Gastroesophageal sphincter (tissue), 4 donors: Measurements from ENCODE around the gene ABCC9. TPM values are rescaled to one million over a fixed set of nuclear protein-coding genes. Genes with fewer than 3 reads are reported as not detected.

Source experiments
- ATAC-seq: fragments of 150-250 bp; one replicate; pipeline ENCODE4 v1.9.1; 2016; ENCODE audit warnings: mild to moderate bottlenecking, moderate library complexity
- H3K27ac ChIP-seq, 4 donors: fragments of 200-600 bp; sonication (generic) in 3 of 4; 1 replicate in 3 of 4; 2 replicates in 1 of 4; pipeline ENCODE4 v1.5.1; 2016 to 2019
- H3K27me3 ChIP-seq: fragments of 200-600 bp; sonication (generic); one replicate; pipeline ENCODE4 v1.5.1; 2019
- H3K36me3 ChIP-seq, 2 donors: fragments of 200-600 bp; sonication (generic); one replicate each; pipeline ENCODE4 v1.5.1; 2019; ENCODE audit warnings: control low read depth in 1 of 2
- H3K4me1 ChIP-seq, 3 donors: fragments of 200-600 bp; sonication (generic); 1 replicate in 2 of 3; 2 replicates in 1 of 3; pipeline ENCODE4 v1.5.1; 2016 to 2019; ENCODE audit warnings: control low read depth in 2 of 3
- H3K4me3 ChIP-seq, 2 donors: fragments of 200-600 bp; sonication (generic); one replicate each; pipeline ENCODE4 v1.5.1; 2019; ENCODE audit warnings: mild to moderate bottlenecking in 1 of 2, moderate library complexity in 1 of 2
- H3K9me3 ChIP-seq, 3 donors: fragments of 200-600 bp; sonication (generic); one replicate each; pipeline ENCODE4 v1.5.1; 2017 to 2019; ENCODE audit warnings: control low read depth in 2 of 3
- EP300 ChIP-seq: sonication (generic); formaldehyde crosslinking; IDR thresholded peaks from one replicate; pipeline ENCODE4 v1.6.1; 2017; ENCODE audit warnings: antibody characterized with exemption, mild to moderate bottlenecking
- POLR2A ChIP-seq, 2 donors: fragments of 450-650 bp; IDR thresholded peaks; one replicate each; pipeline ENCODE4 v1.6.1; 2017; ENCODE audit warnings: antibody characterized with exemption in 2 of 2, mild to moderate bottlenecking in 2 of 2, moderate library complexity in 1 of 2
- POLR2AphosphoS5 ChIP-seq: sonication (generic); formaldehyde crosslinking; IDR thresholded peaks from one replicate; pipeline ENCODE4 v1.6.1; 2017; ENCODE audit warnings: antibody characterized with exemption
- WGBS, 2 donors: methylation state at CpG; one replicate each; pipeline ENCODE4 v1.1.5; 2018; ENCODE audit warnings: low coverage in 1 of 2; 5-methylcytosine and 5-hydroxymethylcytosine counted together
- total RNA-seq, 4 donors: library from RNA; depleted of rRNA; stranded (reverse); fragments of >200 nt; gene quantifications; one replicate each; pipeline ENCODE4 v1.1.0, GENCODE V29; 2016
- TF ChIP-seq, protein P1 (sequence below), 4 experiments: fragments of 200-600 bp in 2 of 4; fragments of 450-650 bp in 2 of 4; sonication (generic) in 1 of 4; IDR thresholded peaks; one replicate each; pipeline ENCODE4 v1.5.1; 2017 to 2019; ENCODE audit warnings: antibody characterized with exemption in 4 of 4, mild to moderate bottlenecking in 2 of 4, moderate library complexity in 2 of 4

The ABCC9 gene
- total RNA-seq, 4 donors from 2014 or later, result 61.8 to 105 (median 73.7) TPM

DNA sequence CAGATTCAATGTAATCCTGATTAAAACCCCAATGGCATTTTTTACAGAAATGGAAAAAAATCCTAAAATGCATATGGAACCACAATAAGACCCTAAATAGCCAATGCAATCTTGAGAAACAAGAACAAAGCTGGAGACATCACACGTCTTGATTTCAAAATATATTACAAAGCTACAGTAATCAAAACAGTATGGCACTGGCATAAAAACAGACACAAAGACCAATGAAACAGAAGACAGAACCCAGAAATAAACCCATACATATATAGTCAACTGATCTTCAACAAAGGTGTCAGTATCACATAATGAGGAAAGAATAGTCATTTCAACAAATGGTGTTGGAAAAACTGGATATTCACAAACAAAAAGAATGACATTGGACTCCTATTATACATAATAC is 9.4 kb upstream of the ABCC9 start:
- Histone ChIP-seq H3K27me3 (no peaks in the 10 kb centered on the region), H3K36me3 (no peaks in the 10 kb centered on the region), H3K9me3 (peaks cover 0 to 34% (median 0%) of the 10 kb centered on the region in 3 donors), H3K27ac (no peak overlapping the region), H3K4me3 (no peak overlapping the region), H3K4me1 (no peaks in the 10 kb centered on the region)
- WGBS, 2 donors, result 56% methylated on average over 1 of the region's 1 CpG; no CpG with 5 or more reads in 1 of the 2 donors
- no peak for TF ChIP-seq POLR2AphosphoS5
- no peak for TF ChIP-seq POLR2A (IDR thresholded peaks at IDR 0.05)
- ATAC-seq, result no peak

DNA sequence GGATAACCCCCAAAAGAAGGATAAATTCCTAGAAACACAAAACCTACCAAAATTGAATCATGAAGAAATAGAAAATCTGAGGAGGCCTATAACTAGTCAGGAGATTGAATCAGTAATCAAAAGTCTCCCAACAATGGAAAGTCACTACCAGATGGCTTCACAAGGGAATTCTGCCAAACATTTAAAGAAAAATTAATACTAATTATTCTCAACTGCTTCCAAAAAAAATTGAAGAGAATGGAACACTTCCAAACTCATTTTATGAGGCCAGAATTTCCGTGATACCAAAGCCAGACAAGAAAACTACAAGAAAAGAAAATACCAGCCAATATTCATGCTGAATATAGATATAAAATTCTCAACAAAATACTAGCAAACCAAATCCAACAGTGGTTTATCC is 7.8 kb upstream of the ABCC9 start:
- Histone ChIP-seq H3K27me3 (no peaks in the 10 kb centered on the region), H3K4me3 (no peak overlapping the region), H3K36me3 (no peaks in the 10 kb centered on the region), H3K9me3 (peaks cover 0 to 34% (median 0%) of the 10 kb centered on the region in 3 donors), H3K4me1 (no peaks in the 10 kb centered on the region), H3K27ac (no peak overlapping the region)
- TF ChIP-seq, protein P1, sequence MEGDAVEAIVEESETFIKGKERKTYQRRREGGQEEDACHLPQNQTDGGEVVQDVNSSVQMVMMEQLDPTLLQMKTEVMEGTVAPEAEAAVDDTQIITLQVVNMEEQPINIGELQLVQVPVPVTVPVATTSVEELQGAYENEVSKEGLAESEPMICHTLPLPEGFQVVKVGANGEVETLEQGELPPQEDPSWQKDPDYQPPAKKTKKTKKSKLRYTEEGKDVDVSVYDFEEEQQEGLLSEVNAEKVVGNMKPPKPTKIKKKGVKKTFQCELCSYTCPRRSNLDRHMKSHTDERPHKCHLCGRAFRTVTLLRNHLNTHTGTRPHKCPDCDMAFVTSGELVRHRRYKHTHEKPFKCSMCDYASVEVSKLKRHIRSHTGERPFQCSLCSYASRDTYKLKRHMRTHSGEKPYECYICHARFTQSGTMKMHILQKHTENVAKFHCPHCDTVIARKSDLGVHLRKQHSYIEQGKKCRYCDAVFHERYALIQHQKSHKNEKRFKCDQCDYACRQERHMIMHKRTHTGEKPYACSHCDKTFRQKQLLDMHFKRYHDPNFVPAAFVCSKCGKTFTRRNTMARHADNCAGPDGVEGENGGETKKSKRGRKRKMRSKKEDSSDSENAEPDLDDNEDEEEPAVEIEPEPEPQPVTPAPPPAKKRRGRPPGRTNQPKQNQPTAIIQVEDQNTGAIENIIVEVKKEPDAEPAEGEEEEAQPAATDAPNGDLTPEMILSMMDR (IDR thresholded peaks at IDR 0.05), result no peak
- no peak for TF ChIP-seq POLR2AphosphoS5
- no peak for TF ChIP-seq POLR2A (IDR thresholded peaks at IDR 0.05)
- TF ChIP-seq EP300, result no peak
- 9 to 32% methylated on average over 1 of the region's 1 CpG for WGBS, 2 donors
- ATAC-seq, result no peak

DNA sequence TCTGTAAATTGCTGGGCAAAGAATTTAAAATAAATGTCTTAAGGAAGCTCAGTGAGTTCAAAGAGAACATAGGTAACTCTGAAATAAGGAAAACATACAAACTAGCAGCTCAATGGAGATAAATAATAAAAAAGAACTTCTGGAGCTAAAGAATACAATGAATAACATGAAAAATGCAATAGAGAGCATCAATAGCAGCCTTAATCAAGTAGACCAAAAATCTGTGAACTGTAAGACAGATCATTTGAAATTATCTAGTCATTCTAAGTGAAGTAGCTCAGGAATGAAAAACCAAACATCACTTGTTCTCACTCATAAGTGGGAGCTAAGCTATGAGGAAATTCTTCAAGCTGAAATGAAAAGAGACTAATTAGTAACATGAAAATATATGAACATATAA is 5.8 kb upstream of the ABCC9 start:
- no peak overlapping the region for H3K4me3 ChIP-seq
- H3K36me3 ChIP-seq, result no peaks in the 10 kb centered on the region
- no peak for ATAC-seq
- peaks cover 0 to 34% (median 0%) of the 10 kb centered on the region in 3 donors for H3K9me3 ChIP-seq
- H3K27me3 ChIP-seq, result no peaks in the 10 kb centered on the region
- H3K27ac ChIP-seq, result no peak overlapping the region
- TF ChIP-seq POLR2A (IDR thresholded peaks at IDR 0.05) (no peak), POLR2AphosphoS5 (no peak), EP300 (no peak)
- TF ChIP-seq, protein P1 (IDR thresholded peaks at IDR 0.05), result no peak
- H3K4me1 ChIP-seq, result peaks cover 0 to 5% (median 0%) of the 10 kb centered on the region in 3 donors

DNA sequence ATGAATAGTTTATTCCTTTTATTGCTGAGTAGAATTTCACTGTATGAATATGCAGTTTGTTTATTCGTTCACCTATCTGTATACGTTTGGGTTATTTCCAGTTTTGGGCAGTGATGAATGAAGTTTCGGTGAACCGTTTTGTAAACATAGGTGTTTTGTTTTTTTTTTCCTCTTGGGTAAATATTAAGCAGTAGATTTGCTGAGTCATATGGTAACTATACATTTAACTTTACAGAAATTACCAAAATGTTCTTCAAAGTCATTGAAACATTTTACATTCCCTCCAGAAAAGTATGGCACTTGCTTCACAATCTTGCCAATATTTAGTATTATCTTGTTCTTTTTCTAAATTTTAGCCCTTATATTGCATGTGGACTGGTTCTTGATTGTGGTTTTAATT is 3.8 kb upstream of the ABCC9 start:
- no peak for ATAC-seq
- no peak overlapping the region for H3K4me3 ChIP-seq
- no peaks in the 10 kb centered on the region for H3K36me3 ChIP-seq
- H3K27ac ChIP-seq, result no peak overlapping the region
- TF ChIP-seq EP300 (no peak), POLR2A (IDR thresholded peaks at IDR 0.05) (no peak), POLR2AphosphoS5 (no peak)
- TF ChIP-seq, protein P1 (IDR thresholded peaks at IDR 0.05), result no peak
- H3K27me3 ChIP-seq, result no peaks in the 10 kb centered on the region
- peaks cover 0 to 21% (median 0%) of the 10 kb centered on the region in 3 donors for H3K9me3 ChIP-seq
- peaks cover 0 to 7% (median 0%) of the 10 kb centered on the region in 3 donors for H3K4me1 ChIP-seq
- WGBS, 2 donors, result 81 to 85% methylated on average over 4 of the region's 4 CpGs

DNA sequence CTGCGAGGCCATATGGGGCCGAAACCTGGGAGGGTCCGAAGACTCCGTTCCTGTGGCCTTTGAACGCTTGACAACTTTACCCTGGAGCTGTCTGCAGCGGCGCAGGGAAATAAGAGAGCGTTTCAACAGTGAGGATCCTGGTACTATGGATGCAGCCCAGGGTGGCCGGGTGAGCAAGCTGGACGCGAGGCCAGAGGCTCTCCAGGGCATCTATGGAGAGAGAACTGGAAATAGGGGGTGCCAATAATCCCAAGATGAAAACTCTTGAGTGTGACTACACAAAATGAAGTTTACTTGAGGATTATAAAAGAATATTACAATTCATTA is 1.1 kb upstream of the ABCC9 start:
- Histone ChIP-seq H3K4me1 (peaks cover 0 to 34% (median 0%) of the 10 kb centered on the region in 3 donors), H3K36me3 (no peaks in the 10 kb centered on the region), H3K27me3 (no peaks in the 10 kb centered on the region), H3K4me3 (peak overlapping the region; percentile 58 to 60), H3K27ac (peak overlapping the region in 3 of 4 donors; percentile 86 to 90 (median 89)), H3K9me3 (peaks cover 0 to 15% (median 0%) of the 10 kb centered on the region in 3 donors)
- WGBS, 2 donors, result no CpG with 5 or more reads among the region's 11 CpGs
- ATAC-seq, result no peak
- TF ChIP-seq EP300 (no peak), POLR2A (IDR thresholded peaks at IDR 0.05) (no peak), POLR2AphosphoS5 (no peak)

DNA sequence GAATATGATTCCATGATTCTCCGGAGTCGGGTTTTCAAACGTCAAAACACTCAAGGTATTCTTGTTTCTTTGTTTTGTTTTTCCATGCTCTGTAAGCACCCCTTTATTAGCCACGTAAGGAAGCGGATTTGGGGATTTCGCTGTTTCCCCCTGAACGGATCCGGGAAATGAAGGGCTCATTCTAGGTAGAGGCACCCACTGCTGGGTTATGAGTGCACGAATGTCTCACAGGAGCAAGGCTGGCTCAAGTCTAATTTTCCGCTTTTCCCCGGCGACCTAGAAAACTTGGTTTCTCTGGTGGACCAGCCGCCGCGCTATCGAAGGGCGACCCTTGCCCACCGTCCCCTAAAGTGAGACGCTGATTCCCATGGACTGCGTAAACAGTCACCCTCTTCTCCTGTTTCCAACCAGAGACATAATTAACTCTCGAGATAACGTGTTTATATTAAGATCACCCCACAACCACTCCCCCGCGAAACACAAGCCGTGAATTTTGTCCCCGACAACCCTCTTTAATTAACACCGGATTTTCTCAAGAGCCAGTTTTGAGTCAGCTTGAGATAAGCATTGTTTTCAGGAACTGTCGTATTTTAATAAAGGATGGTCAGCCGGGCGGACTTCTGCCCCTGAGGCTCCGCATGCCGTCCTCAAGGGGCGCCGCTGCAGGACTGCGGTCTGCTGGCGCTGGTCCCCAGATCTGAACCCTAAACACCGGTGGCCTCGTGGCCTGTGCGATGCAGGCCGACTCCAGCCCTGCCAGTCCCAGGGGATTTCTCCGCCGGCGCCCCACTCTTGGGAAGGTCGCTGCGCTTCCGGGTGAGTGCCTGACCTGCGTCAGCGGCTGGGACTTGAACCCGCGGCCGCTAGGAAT is 515 bp upstream of the ABCC9 start:
- TF ChIP-seq, protein P1 (IDR thresholded peaks at IDR 0.05), result peak; percentile 53 to 85 (median 80)
- TF ChIP-seq EP300 (no peak), POLR2A (IDR thresholded peaks at IDR 0.05) (peak in 1 of 2 donors; percentile 1), POLR2AphosphoS5 (peak; percentile 66)
- peak; percentile 79 for ATAC-seq
- H3K9me3 ChIP-seq, result peaks cover 0 to 9% (median 0%) of the 10 kb centered on the region in 3 donors
- no peaks in the 10 kb centered on the region for H3K36me3 ChIP-seq
- peak overlapping the region; percentile 82 to 90 (median 88) for H3K27ac ChIP-seq
- peaks cover 0 to 36% (median 0%) of the 10 kb centered on the region in 3 donors for H3K4me1 ChIP-seq
- 0 to 3% methylated on average over 13 to 28 of the region's 51 CpGs for WGBS, 2 donors
- peak overlapping the region; percentile 58 to 60 for H3K4me3 ChIP-seq
- H3K27me3 ChIP-seq, result no peaks in the 10 kb centered on the region
